Lung (tissue), 13 donors: Measurements from ENCODE around the gene EIF4G2. TPM values are rescaled to one million over a fixed set of nuclear protein-coding genes. Genes with fewer than 3 reads are reported as not detected.

Experiments
- ATAC-seq: fragments of 200-7000 bp; cut with Tn5 transposase; one replicate; pipeline ENCODE4 v1.9.1; 2020; ENCODE audit warnings: moderate number of reproducible peaks; ENCODE audit not compliant: insufficient read depth, low FRiP score
- DNase-seq, 3 donors: peaks; one replicate each; pipeline ENCODE4 v3.0.0-alpha.2; 2013 to 2017
- H3K27ac ChIP-seq, 2 donors: one replicate each; pipeline ENCODE4 v1.5.1; 2013; ENCODE audit warnings: mild to moderate bottlenecking in 2 of 2, moderate library complexity in 2 of 2, control low read depth in 1 of 2, inconsistent platforms in 1 of 2, low read depth in 1 of 2, low read length in 1 of 2
- H3K27me3 ChIP-seq, 3 donors: one replicate each; pipeline ENCODE4 v1.5.1; 2013; ENCODE audit warnings: low read length in 2 of 3; ENCODE audit not compliant: control insufficient read depth in 3 of 3, insufficient read depth in 3 of 3
- H3K36me3 ChIP-seq, 4 donors: one replicate each; pipeline ENCODE4 v1.5.1; 2013; ENCODE audit warnings: low read length in 4 of 4, mild to moderate bottlenecking in 1 of 4, moderate library complexity in 1 of 4; ENCODE audit not compliant: control insufficient read depth in 4 of 4, insufficient read depth in 4 of 4
- H3K4me1 ChIP-seq, 5 donors: one replicate each; pipeline ENCODE4 v1.5.1; 2013; ENCODE audit warnings: low read length in 5 of 5, mild to moderate bottlenecking in 2 of 5, moderate library complexity in 1 of 5; ENCODE audit not compliant: control insufficient read depth in 5 of 5, insufficient read depth in 5 of 5
- H3K4me3 ChIP-seq: one replicate; pipeline ENCODE4 v1.5.1; 2013; ENCODE audit warnings: mild to moderate bottlenecking, control low read depth, moderate library complexity
- H3K9ac ChIP-seq, 2 donors: one replicate each; pipeline ENCODE4 v1.5.1; 2013; ENCODE audit warnings: low read length in 2 of 2, control low read depth in 1 of 2; ENCODE audit not compliant: insufficient read depth in 1 of 2
- H3K9me3 ChIP-seq, 4 donors: one replicate each; pipeline ENCODE4 v1.5.1; 2013; ENCODE audit warnings: low read length in 3 of 4, mild to moderate bottlenecking in 1 of 4, moderate library complexity in 1 of 4; ENCODE audit not compliant: control insufficient read depth in 4 of 4, insufficient read depth in 3 of 4
- WGBS, 2 donors: extraction: QIAGEN DNeasy Blood & Tissue Kit; methylation state at CpG; one replicate each; pipeline ENCODE4 v1.1.7; 2013; 5-methylcytosine and 5-hydroxymethylcytosine counted together
- polyA plus RNA-seq, 2 donors: library from polyadenylated mRNA; stranded (reverse); fragments of 200-250 nt; gene quantifications; one replicate each; pipeline ENCODE4 v1.2.1, GENCODE V29; 2013
- small RNA-seq: library from RNA; depleted of rRNA; stranded (forward); fragments of <200 nt; gene quantifications from one replicate; pipeline ENCODE3, GENCODE V24; 2014; ENCODE audit warnings: low replicate concordance
- total RNA-seq, 2 donors: library from RNA; depleted of rRNA in 1 of 2; stranded (reverse); fragments of >200 nt in 1 of 2; gene quantifications; one replicate each; pipeline ENCODE4 v1.2.1, GENCODE V29; 2014 to 2021
- TF ChIP-seq, protein P1 (sequence below): IDR thresholded peaks from 2 replicates; pipeline ENCODE4 v1.5.1; 2012; ENCODE audit warnings: mild to moderate bottlenecking; ENCODE audit errors: control extremely low read depth, extremely low read depth
- donor health status: control.
- donor health status: control.
- donor health status: Bipolar disorder and iron deficiency.
- donor health status: healthy.
- donor health status: DM: yes; HTN: yes; CAD: no.

The EIF4G2 gene
- total and polyA plus RNA-seq, 4 donors: 189 to 932 (median 538) TPM

DNA sequence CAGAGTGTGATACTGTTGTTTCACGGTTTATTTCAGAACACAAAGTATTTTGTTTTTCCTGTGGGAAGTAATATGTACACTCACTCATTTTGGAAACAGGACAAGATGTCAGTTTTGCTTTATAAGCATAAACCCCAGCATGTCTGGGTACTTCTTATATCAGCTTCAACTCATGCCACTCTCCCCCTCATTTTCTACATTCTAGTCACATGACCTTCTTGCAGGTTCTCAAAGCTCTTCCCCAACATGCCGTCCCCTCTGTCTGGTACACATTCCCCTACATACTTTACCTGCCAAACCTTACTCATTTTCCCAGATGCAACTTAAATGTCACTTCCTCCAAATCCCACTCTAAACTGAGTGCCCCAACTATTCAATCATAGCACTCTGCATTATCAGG lies 59.2 kb downstream of the EIF4G2 start:
- Histone ChIP-seq H3K36me3 (peaks cover 0 to 10% (median 2%) of the 10 kb centered on the region in 4 donors), H3K9ac (no peak overlapping the region), H3K27me3 (no peaks in the 10 kb centered on the region), H3K4me1 (peaks cover 0 to 11% (median 7%) of the 10 kb centered on the region in 5 donors), H3K9me3 (no peaks in the 10 kb centered on the region), H3K27ac (no peak overlapping the region), H3K4me3 (no peak overlapping the region)
- DNase-seq (no peak), ATAC-seq (no peak)
- WGBS, 2 donors: 50 to 61% methylated on average over 2 of the region's 2 CpGs
- TF ChIP-seq, protein P1, sequence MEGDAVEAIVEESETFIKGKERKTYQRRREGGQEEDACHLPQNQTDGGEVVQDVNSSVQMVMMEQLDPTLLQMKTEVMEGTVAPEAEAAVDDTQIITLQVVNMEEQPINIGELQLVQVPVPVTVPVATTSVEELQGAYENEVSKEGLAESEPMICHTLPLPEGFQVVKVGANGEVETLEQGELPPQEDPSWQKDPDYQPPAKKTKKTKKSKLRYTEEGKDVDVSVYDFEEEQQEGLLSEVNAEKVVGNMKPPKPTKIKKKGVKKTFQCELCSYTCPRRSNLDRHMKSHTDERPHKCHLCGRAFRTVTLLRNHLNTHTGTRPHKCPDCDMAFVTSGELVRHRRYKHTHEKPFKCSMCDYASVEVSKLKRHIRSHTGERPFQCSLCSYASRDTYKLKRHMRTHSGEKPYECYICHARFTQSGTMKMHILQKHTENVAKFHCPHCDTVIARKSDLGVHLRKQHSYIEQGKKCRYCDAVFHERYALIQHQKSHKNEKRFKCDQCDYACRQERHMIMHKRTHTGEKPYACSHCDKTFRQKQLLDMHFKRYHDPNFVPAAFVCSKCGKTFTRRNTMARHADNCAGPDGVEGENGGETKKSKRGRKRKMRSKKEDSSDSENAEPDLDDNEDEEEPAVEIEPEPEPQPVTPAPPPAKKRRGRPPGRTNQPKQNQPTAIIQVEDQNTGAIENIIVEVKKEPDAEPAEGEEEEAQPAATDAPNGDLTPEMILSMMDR: no peak

DNA sequence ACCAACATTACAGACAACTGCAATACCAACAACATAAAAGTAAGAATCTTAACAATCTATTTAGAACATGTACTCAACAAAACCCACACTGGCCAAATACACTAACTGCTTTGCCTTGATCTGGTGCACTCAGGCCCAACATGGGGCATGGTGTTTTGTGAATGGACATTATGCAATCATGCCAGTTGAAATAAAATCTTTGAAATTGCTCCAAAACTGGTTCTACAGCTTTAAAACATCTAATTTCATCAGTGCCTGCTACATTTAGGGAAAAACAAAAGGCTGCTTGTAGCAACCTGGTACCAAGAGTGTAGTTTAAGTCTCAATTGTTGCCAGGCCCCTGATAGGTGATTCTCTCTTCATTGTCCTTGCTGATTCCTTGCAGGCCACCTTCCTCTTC lies 61.0 kb downstream of the EIF4G2 start:
- TF ChIP-seq, protein P1: no peak
- ATAC-seq (no peak), DNase-seq (peak in 1 of 3 donors; percentile 35)
- H3K36me3 ChIP-seq: peaks cover 0 to 3% (median 0%) of the 10 kb centered on the region in 4 donors
- H3K27me3 ChIP-seq: no peaks in the 10 kb centered on the region
- H3K9ac ChIP-seq: no peak overlapping the region
- H3K9me3 ChIP-seq: no peaks in the 10 kb centered on the region
- no peak overlapping the region for H3K4me3 ChIP-seq
- peaks cover 1 to 11% (median 7%) of the 10 kb centered on the region in 5 donors for H3K4me1 ChIP-seq
- H3K27ac ChIP-seq: no peak overlapping the region

Small RNA genes lying within 50 kb of the gene (small RNA-seq; reads per million reads assigned to genes)
- gene SNORD97: not detected

Other genes starting within 250 kb of the EIF4G2 start
- gene LYVE1, start 240.3 kb downstream of the EIF4G2 start, total RNA-seq: 10 to 100 TPM; 51.2 to 70.8 TPM
- 10 to 100 TPM; 22.5 to 22.6 TPM for gene LYVE1, start 240.3 kb downstream of the EIF4G2 start, polyA plus RNA-seq
- gene IRAG1, start 115.2 kb downstream of the EIF4G2 start, total RNA-seq: 10 to 100 TPM; 16.1 to 17.0 TPM
- 10 to 100 TPM in 1 of 2 donors, 1 to 10 TPM in 1; 2.8 to 10.4 TPM for gene IRAG1, start 115.2 kb downstream of the EIF4G2 start, polyA plus RNA-seq
- gene CTR9, start 57.7 kb downstream of the EIF4G2 start, total RNA-seq: 10 to 100 TPM; 26.2 to 40.0 TPM
- 10 to 100 TPM; 13.2 to 18.1 TPM for gene CTR9, start 57.7 kb downstream of the EIF4G2 start, polyA plus RNA-seq
- gene ZBED5, start 49.1 kb upstream of the EIF4G2 start, total RNA-seq: 10 to 100 TPM; 39.0 to 57.9 TPM
- gene ZBED5, start 49.1 kb upstream of the EIF4G2 start, polyA plus RNA-seq: 10 to 100 TPM; 18.0 to 40.8 TPM